Effector memory CD4-positive, alpha-beta T cell (primary cell): Measurements from ENCODE around the gene MRM2.
"Not testable (repeated sequence)": the region's sequence is repeated elsewhere in the genome, so short reads cannot be mapped to it uniquely, and the experiment has no call there.

ENCODE experiments used
- DNase-seq, 3 donors: peaks; one replicate each; pipeline ENCODE4 v3.0.0-alpha.2; 2020
- H3K27ac ChIP-seq: 2 replicates; pipeline ENCODE4 v1.7.0; 2013; ENCODE audit warnings: mild to moderate bottlenecking, low read length, moderate library complexity; ENCODE audit not compliant: insufficient read depth, poor library complexity, severe bottlenecking
- H3K27me3 ChIP-seq: replicated peaks from 2 replicates; pipeline ENCODE4 v1.7.0; 2013; ENCODE audit warnings: mild to moderate bottlenecking, low read length; ENCODE audit not compliant: insufficient read depth, control insufficient read depth, poor library complexity, severe bottlenecking
- H3K36me3 ChIP-seq: 2 replicates; pipeline ENCODE4 v1.7.0; 2013; ENCODE audit warnings: mild to moderate bottlenecking, low read length, moderate library complexity; ENCODE audit not compliant: control insufficient read depth, insufficient read depth
- H3K4me1 ChIP-seq: 2 replicates; pipeline ENCODE4 v1.7.0; 2013; ENCODE audit warnings: low read length, mild to moderate bottlenecking; ENCODE audit not compliant: control insufficient read depth, insufficient read depth, poor library complexity, severe bottlenecking
- H3K4me3 ChIP-seq: 2 replicates; pipeline ENCODE4 v1.7.0; 2013; ENCODE audit warnings: low read length, low read depth, mild to moderate bottlenecking; ENCODE audit not compliant: insufficient read depth, poor library complexity, severe bottlenecking
- H3K9me3 ChIP-seq: 2 replicates; pipeline ENCODE4 v1.7.0; 2013; ENCODE audit warnings: mild to moderate bottlenecking, low read length, moderate library complexity; ENCODE audit not compliant: control insufficient read depth

MRM2 gene

GRCh38 chr7:2269089-2269990 is 27.3 kb upstream of the MRM2 start:
- H3K27me3 ChIP-seq, H3K4me3 ChIP-seq, H3K9me3 ChIP-seq, H3K36me3 ChIP-seq, DNase-seq, H3K27ac ChIP-seq, H3K4me1 ChIP-seq: not testable (repeated sequence)

GRCh38 chr7:2266911-2267310 is 24.9 kb upstream of the MRM2 start:
- Histone ChIP-seq H3K27ac (no peak overlapping the region), H3K36me3 (no peaks in the 10 kb centered on the region), H3K4me1 (no peaks in the 10 kb centered on the region), H3K27me3 (no peaks in the 10 kb centered on the region), H3K9me3 (no peaks in the 10 kb centered on the region), H3K4me3 (no peak overlapping the region)
- no peak for DNase-seq

GRCh38 chr7:2264158-2264557 is 22.2 kb upstream of the MRM2 start:
- H3K36me3 ChIP-seq, result no peaks in the 10 kb centered on the region
- no peak overlapping the region for H3K4me3 ChIP-seq
- DNase-seq, result no peak
- no peaks in the 10 kb centered on the region for H3K4me1 ChIP-seq
- H3K9me3 ChIP-seq, result no peaks in the 10 kb centered on the region
- H3K27me3 ChIP-seq, result no peaks in the 10 kb centered on the region
- H3K27ac ChIP-seq, result no peak overlapping the region

GRCh38 chr7:2263176-2263575 is 21.2 kb upstream of the MRM2 start:
- Histone ChIP-seq H3K4me1 (no peaks in the 10 kb centered on the region), H3K27me3 (no peaks in the 10 kb centered on the region), H3K36me3 (no peaks in the 10 kb centered on the region), H3K9me3 (no peaks in the 10 kb centered on the region), H3K27ac (no peak overlapping the region), H3K4me3 (no peak overlapping the region)
- no peak for DNase-seq

GRCh38 chr7:2261611-2262010 is 19.6 kb upstream of the MRM2 start:
- DNase-seq, result no peak
- Histone ChIP-seq H3K4me1 (no peaks in the 10 kb centered on the region), H3K27ac (no peak overlapping the region), H3K27me3 (no peaks in the 10 kb centered on the region), H3K9me3 (no peaks in the 10 kb centered on the region), H3K4me3 (peak overlapping the region; percentile 2), H3K36me3 (peaks cover under 1% of the 10 kb centered on the region)

GRCh38 chr7:2260820-2261219 is 18.8 kb upstream of the MRM2 start:
- H3K9me3 ChIP-seq, result no peaks in the 10 kb centered on the region
- DNase-seq, result no peak
- H3K27me3 ChIP-seq, result no peaks in the 10 kb centered on the region
- no peaks in the 10 kb centered on the region for H3K4me1 ChIP-seq
- peaks cover 3% of the 10 kb centered on the region for H3K36me3 ChIP-seq
- no peak overlapping the region for H3K27ac ChIP-seq
- H3K4me3 ChIP-seq, result no peak overlapping the region

- H3K36me3 ChIP-seq, result peaks cover 3% of the 10 kb centered on the region
- H3K4me3 ChIP-seq, result no peak overlapping the region
- no peaks in the 10 kb centered on the region for H3K4me1 ChIP-seq
- no peaks in the 10 kb centered on the region for H3K27me3 ChIP-seq
- H3K9me3 ChIP-seq, result no peaks in the 10 kb centered on the region
- DNase-seq, result no peak
- H3K27ac ChIP-seq, result no peak overlapping the region
Observed at GRCh38 chr7:2259480-2259879, 17.5 kb upstream of the MRM2 start.

GRCh38 chr7:2258661-2259365 is 16.8 kb upstream of the MRM2 start:
- H3K9me3 ChIP-seq, result no peaks in the 10 kb centered on the region
- no peak for DNase-seq
- no peaks in the 10 kb centered on the region for H3K27me3 ChIP-seq
- no peak overlapping the region for H3K4me3 ChIP-seq
- H3K4me1 ChIP-seq, result no peaks in the 10 kb centered on the region
- peaks cover 3% of the 10 kb centered on the region for H3K36me3 ChIP-seq
- no peak overlapping the region for H3K27ac ChIP-seq

- Histone ChIP-seq H3K4me1 (no peaks in the 10 kb centered on the region), H3K4me3 (no peak overlapping the region), H3K36me3 (peaks cover 3% of the 10 kb centered on the region), H3K27ac (no peak overlapping the region), H3K27me3 (no peaks in the 10 kb centered on the region), H3K9me3 (no peaks in the 10 kb centered on the region)
- no peak for DNase-seq
Observed at GRCh38 chr7:2257651-2258050, 15.6 kb upstream of the MRM2 start.

GRCh38 chr7:2257046-2257551 is 15.1 kb upstream of the MRM2 start:
- H3K4me3 ChIP-seq, result no peak overlapping the region
- H3K9me3 ChIP-seq, result no peaks in the 10 kb centered on the region
- H3K4me1 ChIP-seq, result peaks cover 3% of the 10 kb centered on the region
- H3K36me3 ChIP-seq, result peaks cover 3% of the 10 kb centered on the region
- no peaks in the 10 kb centered on the region for H3K27me3 ChIP-seq
- H3K27ac ChIP-seq, result no peak overlapping the region
- no peak for DNase-seq
